NB4 (cell line): ENCODE results near the gene TMED1.
"Not testable (repeated sequence)": the region's sequence is repeated elsewhere in the genome, so short reads cannot be mapped to it uniquely, and the experiment has no call there.

ENCODE experiments used
- DNase-seq: peaks from one replicate; pipeline ENCODE4 v3.0.0; 2010; ENCODE audit warnings: low read depth
- H3K4me3 ChIP-seq: one replicate; pipeline ENCODE4 v1.5.1; 2011; ENCODE audit warnings: mild to moderate bottlenecking, low read depth, low read length, moderate library complexity
- CTCF ChIP-seq: IDR thresholded peaks from one replicate; pipeline ENCODE4 v1.5.1; 2012; ENCODE audit warnings: low read depth, low read length
- MAX ChIP-seq: IDR thresholded peaks from 2 replicates; pipeline ENCODE4 v1.6.1; 2011; ENCODE audit warnings: low read depth, low read length
- MYC ChIP-seq: IDR thresholded peaks from 2 replicates; pipeline ENCODE4 v1.6.1; 2011; ENCODE audit warnings: low read depth, low read length
- POLR2A ChIP-seq: IDR thresholded peaks from 2 replicates; pipeline ENCODE4 v1.6.1; 2011; ENCODE audit warnings: mild to moderate bottlenecking; ENCODE audit not compliant: insufficient read length; ENCODE audit errors: extremely low read depth

TMED1 gene

GRCh38 chr19:10846500-10847202 lies 10.6 kb upstream of the TMED1 start:
- no peak for DNase-seq
- TF ChIP-seq POLR2A (no peak), MAX (no peak), MYC (no peak), CTCF (no peak)
- no peak overlapping the region for H3K4me3 ChIP-seq

GRCh38 chr19:10842788-10843187 lies 6.8 kb upstream of the TMED1 start:
- no peak for DNase-seq
- no peak overlapping the region for H3K4me3 ChIP-seq
- TF ChIP-seq CTCF (no peak), MYC (no peak), MAX (no peak), POLR2A (no peak)

- no peak for TF ChIP-seq CTCF
- TF ChIP-seq MYC = no peak
- no peak for TF ChIP-seq POLR2A
- no peak for TF ChIP-seq MAX
- H3K4me3 ChIP-seq = no peak overlapping the region
- no peak for DNase-seq
Measured at GRCh38 chr19:10839114-10840050, 3.4 kb upstream of the TMED1 start.

- no peak for DNase-seq
Measured at GRCh38 chr19:10838377-10838776, 2.4 kb upstream of the TMED1 start.

GRCh38 chr19:10837649-10838048 lies 1.6 kb upstream of the TMED1 start:
- not testable (repeated sequence) for H3K4me3 ChIP-seq, DNase-seq

More at GRCh38 chr19:10838377-10838776, 2.4 kb upstream of the TMED1 start:
- no peak overlapping the region for H3K4me3 ChIP-seq
- TF ChIP-seq CTCF = no peak
- TF ChIP-seq POLR2A = no peak
- no peak for TF ChIP-seq MYC
- no peak for TF ChIP-seq MAX

- TF ChIP-seq POLR2A (no peak), CTCF (no peak), MYC (peak; percentile 96), MAX (peak; percentile 99)
- peak; percentile 89 for DNase-seq
Measured at GRCh38 chr19:10836479-10837330, 693 bp upstream of the TMED1 start.

More at GRCh38 chr19:10836479-10837330, 693 bp upstream of the TMED1 start:
- peak overlapping the region; percentile 66 for H3K4me3 ChIP-seq
